SK-N-SH (cell line): Measurements from ENCODE around the gene IQSEC1. TPM values are rescaled to one million over a fixed set of nuclear protein-coding genes. Genes with fewer than 3 reads are reported as not detected.
A peak's percentile ranks its signal among the peaks of the same experiment; 100 is the strongest.

Experiments
- CTCF ChIA-PET: fragments of 300-600, 350-600 bp; formaldehyde crosslinking; extraction: SDS; loops from one replicate; lab custom pipeline; 2021; lab: Yijun Ruan, JAX
- POLR2A ChIA-PET: fragments of 350-600 bp; sonication (Branson Sonifier 250); formaldehyde crosslinking; extraction: SDS; loops from one replicate; lab custom pipeline; 2020; ENCODE audit warnings: antibody characterized with exemption, inconsistent platforms; lab: Yijun Ruan, JAX
- DNase-seq: peaks from one replicate; pipeline ENCODE4 v3.0.0; 2012
- H2AFZ ChIP-seq: fragments of 200-600 bp; sonication (generic); 2 replicates; pipeline ENCODE4 v1.8.1; 2016; ENCODE audit warnings: antibody characterized with exemption, mild to moderate bottlenecking, low read depth
- H3F3A ChIP-seq: fragments of 200-600 bp; sonication (generic); replicated peaks from 2 replicates; pipeline ENCODE3; 2016; ENCODE audit warnings: antibody characterized with exemption, mild to moderate bottlenecking; ENCODE audit not compliant: insufficient read depth
- H3K27ac ChIP-seq, 2 experiments: fragments of 200-500 bp in 1 of 2; fragments of 200-600 bp in 1 of 2; sonication (Bioruptor generic) in 1 of 2; sonication (generic), shearing (Covaris generic) in 1 of 2; 2 replicates each; pipeline versions ENCODE4 v1.5.1 to v1.6.1; 2014 to 2016; ENCODE audit warnings: low read depth in 2 of 2, inconsistent platforms in 1 of 2, low read length in 1 of 2, mild to moderate bottlenecking in 1 of 2, mixed read lengths in 1 of 2
- H3K27me3 ChIP-seq: fragments of 200-600 bp; sonication (generic), shearing (Covaris generic); 2 replicates; pipeline ENCODE4 v1.6.1; 2016; ENCODE audit warnings: mixed run types; ENCODE audit not compliant: insufficient read depth
- H3K36me3 ChIP-seq, 2 experiments: fragments of 200-500 bp in 1 of 2; fragments of 200-600 bp in 1 of 2; sonication (Bioruptor generic) in 1 of 2; sonication (generic) in 1 of 2; replicated peaks in 1 of 2; 2 replicates each; pipeline versions ENCODE3 to v1.5.1; 2014 to 2016; ENCODE audit warnings: low read length in 1 of 2, mild to moderate bottlenecking in 1 of 2; ENCODE audit not compliant: insufficient read depth in 2 of 2, control insufficient read depth in 1 of 2
- H3K4me1 ChIP-seq, 2 experiments: fragments of 200-500 bp in 1 of 2; fragments of 200-600 bp in 1 of 2; sonication (Bioruptor generic) in 1 of 2; sonication (generic), shearing (Covaris generic) in 1 of 2; 2 replicates each; pipeline versions ENCODE4 v1.5.1 to v1.6.1; 2014 to 2016; ENCODE audit warnings: low read depth in 1 of 2, low read length in 1 of 2, mixed run types in 1 of 2; ENCODE audit not compliant: insufficient read depth in 2 of 2, control insufficient read depth in 1 of 2
- H3K4me2 ChIP-seq: fragments of 200-600 bp; sonication (generic), shearing (Covaris generic); 2 replicates; pipeline ENCODE4 v1.6.1; 2017; ENCODE audit warnings: mixed run types
- H3K4me3 ChIP-seq, 2 experiments: fragments of 200-500 bp in 1 of 2; fragments of 200-600 bp in 1 of 2; sonication (Bioruptor generic) in 1 of 2; sonication (generic), shearing (Covaris generic) in 1 of 2; 2 replicates each; pipeline versions ENCODE4 v1.5.1 to v1.8.1; 2014 to 2016; ENCODE audit warnings: low read depth in 2 of 2, inconsistent platforms in 1 of 2, low read length in 1 of 2, mild to moderate bottlenecking in 1 of 2, mixed read lengths in 1 of 2, moderate library complexity in 1 of 2
- H3K79me2 ChIP-seq: fragments of 200-600 bp; sonication (generic); 2 replicates; pipeline ENCODE4 v1.8.1; 2017; ENCODE audit warnings: mild to moderate bottlenecking; ENCODE audit not compliant: insufficient read depth
- H3K9ac ChIP-seq: fragments of 200-600 bp; sonication (generic); 2 replicates; pipeline ENCODE4 v1.6.1; 2017; ENCODE audit warnings: mixed run types
- H3K9me2 ChIP-seq: fragments of 200-600 bp; sonication (generic); 2 replicates; pipeline ENCODE4 v1.6.1; 2017; ENCODE audit warnings: mixed run types
- H3K9me3 ChIP-seq: fragments of 200-600 bp; sonication (generic); 2 replicates; pipeline ENCODE4 v1.6.1; 2017; ENCODE audit warnings: mixed run types, mild to moderate bottlenecking, moderate library complexity
- H4K20me1 ChIP-seq: fragments of 200-600 bp; sonication (generic); 2 replicates; pipeline ENCODE4 v1.6.1; 2017; ENCODE audit warnings: mild to moderate bottlenecking, mixed run types; ENCODE audit not compliant: insufficient read depth
- CHD2 ChIP-seq: fragments of 150-350 bp; IDR thresholded peaks from 2 replicates; pipeline ENCODE4 v1.6.1; 2018; ENCODE audit warnings: low read length; ENCODE audit not compliant: partially characterized antibody
- EZH2phosphoT487 ChIP-seq: fragments of 200-600 bp; sonication (generic); IDR thresholded peaks from 2 replicates; pipeline ENCODE4 v1.6.1; 2017; ENCODE audit warnings: low read depth, mixed run types, mild to moderate bottlenecking, antibody characterized with exemption, moderate library complexity, borderline replicate concordance
- FOSL2 ChIP-seq: IDR thresholded peaks from 2 replicates; pipeline ENCODE4 v1.4.0; 2012; ENCODE audit warnings: low read depth, mild to moderate bottlenecking, moderate library complexity, borderline replicate concordance
- JUND ChIP-seq: IDR thresholded peaks from 2 replicates; pipeline ENCODE4 v1.4.0; 2012
- MEF2A ChIP-seq: IDR thresholded peaks from 2 replicates; pipeline ENCODE4 v1.4.0; 2012; ENCODE audit warnings: low read depth, borderline replicate concordance
- NFIC ChIP-seq: IDR thresholded peaks from 2 replicates; pipeline ENCODE4 v1.4.0; 2012; ENCODE audit warnings: borderline replicate concordance
- NRF1 ChIP-seq: IDR thresholded peaks from 2 replicates; pipeline ENCODE4 v1.6.1; 2012; ENCODE audit warnings: low read depth, mild to moderate bottlenecking, low read length
- PBX3 ChIP-seq: IDR thresholded peaks from 2 replicates; pipeline ENCODE4; 2012
- REST ChIP-seq: IDR thresholded peaks from 2 replicates; pipeline ENCODE4 v1.6.1; 2012; ENCODE audit warnings: mild to moderate bottlenecking, low read depth, low read length, moderate library complexity
- RFX5 ChIP-seq: IDR thresholded peaks from 2 replicates; pipeline ENCODE4 v1.6.1; 2012; ENCODE audit warnings: mild to moderate bottlenecking, improper control_type of control experiment, low read length
- RXRA ChIP-seq: IDR thresholded peaks from 2 replicates; pipeline ENCODE4 v1.4.0; 2012; ENCODE audit warnings: low read depth, mild to moderate bottlenecking, borderline replicate concordance
- SIN3A ChIP-seq: IDR thresholded peaks from 2 replicates; pipeline ENCODE4 v1.6.1; 2012; ENCODE audit warnings: low read depth, mild to moderate bottlenecking, low read length, moderate library complexity, borderline replicate concordance
- SMC3 ChIP-seq: IDR thresholded peaks from 2 replicates; pipeline ENCODE4 v1.6.1; 2012; ENCODE audit warnings: low read depth, low read length, improper control_type of control experiment
- TAF1 ChIP-seq: IDR thresholded peaks from 2 replicates; pipeline ENCODE4 v1.6.1; 2012; ENCODE audit warnings: low read depth, mild to moderate bottlenecking, low read length, moderate library complexity, borderline replicate concordance
- TEAD4 ChIP-seq: IDR thresholded peaks from 2 replicates; pipeline ENCODE4 v1.4.0; 2012; ENCODE audit warnings: mild to moderate bottlenecking, borderline replicate concordance; ENCODE audit not compliant: insufficient read depth
- ZBTB33 ChIP-seq: IDR thresholded peaks from 2 replicates; pipeline ENCODE4 v1.4.0; 2012; ENCODE audit warnings: low read depth, borderline replicate concordance
- WGBS: methylation state at CpG from one replicate; pipeline ENCODE4 v1.1.6; 2017; ENCODE audit warnings: low lambda C conversion rate; 5-methylcytosine and 5-hydroxymethylcytosine counted together
- polyA plus RNA-seq, 3 experiments: library from polyadenylated mRNA; depleted of rRNA; stranded (reverse); fragments of >200 nt; gene quantifications; 2 replicates each; pipeline ENCODE4 v1.2.3, GENCODE V29; 2012

Gene IQSEC1
- polyA plus RNA-seq, 1 of the 3 experiments (the other 2 are of a cell fraction): 6.2 TPM

- Histone ChIP-seq H3K4me3 (no peak overlapping the region), H3K9me2 (no peaks in the 10 kb centered on the region)
- TF ChIP-seq RXRA (no peak), PBX3 (no peak), JUND (no peak), SIN3A (no peak), EZH2phosphoT487 (no peak), MEF2A (no peak), TAF1 (no peak), CHD2 (no peak), SMC3 (no peak), TEAD4 (no peak), NFIC (no peak), REST (no peak), RFX5 (no peak), NRF1 (no peak), ZBTB33 (no peak), FOSL2 (no peak)
- TF ChIP-seq, all 33 proteins: peak for 0
- Histone ChIP-seq H3K79me2 (no peaks in the 10 kb centered on the region), H3K9ac (no peak overlapping the region), H4K20me1 (no peaks in the 10 kb centered on the region), H3K4me1 (peaks cover 19 to 89% of the 10 kb centered on the region in 2 experiments), H3K27me3 (no peaks in the 10 kb centered on the region), H3F3A (no peaks in the 10 kb centered on the region), H3K36me3 (no peaks in the 10 kb centered on the region), H3K4me2 (no peak overlapping the region), H3K27ac (peak overlapping the region in 1 of 2 experiments; percentile 94; a peak in 2 of 4 replicates), H2AFZ (no peak overlapping the region), H3K9me3 (no peaks in the 10 kb centered on the region)
- ChIA-PET POLR2A (no interaction called here), CTCF (interaction anchor here (0.6 to 0.8 kb wide), 2 partner anchors 11 to 22 kb away, joined by 3 to 4 read pairs; no protein-coding TSS in a partner anchor)
- 84% methylated on average over 9 of the region's 9 CpGs for WGBS
- DNase-seq: no peak
Observed at GRCh38 chr3:13016721-13017255, 56.4 kb downstream of the IQSEC1 start.
